HG02571 (cell line): ENCODE results near the gene EMSY.

Source experiments
- ATAC-seq: cut with Tn5 transposase; IDR thresholded peaks from one replicate; pipeline ENCODE4 v1.9.1; 2021; ENCODE audit warnings: mild to moderate bottlenecking, moderate library complexity; ENCODE audit not compliant: unreplicated experiment

Gene EMSY

GRCh38 chr11:76512851-76513653 is 68.2 kb downstream of the EMSY start:
- no peak for ATAC-seq

- no peak for ATAC-seq
Measured at GRCh38 chr11:76513654-76514034, 68.8 kb downstream of the EMSY start.

GRCh38 chr11:76515494-76515893 is 70.7 kb downstream of the EMSY start:
- no peak for ATAC-seq

- ATAC-seq = no peak
Measured at GRCh38 chr11:76523147-76523546, 78.3 kb downstream of the EMSY start.

GRCh38 chr11:76523786-76524436 is 79.1 kb downstream of the EMSY start:
- no peak for ATAC-seq

- no peak for ATAC-seq
Measured at GRCh38 chr11:76524461-76524860, 79.6 kb downstream of the EMSY start.

GRCh38 chr11:76524919-76525318 is 80.1 kb downstream of the EMSY start:
- no peak for ATAC-seq

GRCh38 chr11:76526878-76527277 is 82.1 kb downstream of the EMSY start:
- no peak for ATAC-seq

- ATAC-seq = no peak
Measured at GRCh38 chr11:76542436-76542835, 97.6 kb downstream of the EMSY start.

- no peak for ATAC-seq
Measured at GRCh38 chr11:76543006-76543703, 98.3 kb downstream of the EMSY start.

- ATAC-seq = no peak
Measured at GRCh38 chr11:76550781-76551180, 106.0 kb downstream of the EMSY start.

GRCh38 chr11:76551400-76551799 is 106.6 kb downstream of the EMSY start:
- no peak for ATAC-seq

- no peak for ATAC-seq
Measured at GRCh38 chr11:76552987-76553386, 108.2 kb downstream of the EMSY start.

GRCh38 chr11:76553554-76554476 is 109.0 kb downstream of the EMSY start:
- ATAC-seq = no peak

GRCh38 chr11:76554767-76555166 is 109.9 kb downstream of the EMSY start:
- ATAC-seq = no peak

GRCh38 chr11:76557466-76557865 is 112.6 kb downstream of the EMSY start:
- ATAC-seq = no peak

GRCh38 chr11:76558473-76558872 is 113.7 kb downstream of the EMSY start:
- ATAC-seq = no peak

- no peak for ATAC-seq
Measured at GRCh38 chr11:76558891-76559290, 114.1 kb downstream of the EMSY start.

GRCh38 chr11:76559346-76559745 is 114.5 kb downstream of the EMSY start:
- ATAC-seq = no peak

- no peak for ATAC-seq
Measured at GRCh38 chr11:76560219-76560618, 115.4 kb downstream of the EMSY start.

- no peak for ATAC-seq
Measured at GRCh38 chr11:76561245-76561644, 116.4 kb downstream of the EMSY start.
